Parathyroid adenoma (tissue), 2 donors: ENCODE data around the gene CAPN1.

Source experiments
- H2AFZ ChIP-seq: fragments of 300-600 bp; sonication (generic); one replicate; pipeline ENCODE4 v1.7.0; 2017; ENCODE audit warnings: antibody characterized with exemption, mild to moderate bottlenecking
- H3K27ac ChIP-seq: fragments of 300-600 bp; sonication (generic); one replicate; pipeline ENCODE4 v1.7.0; 2017
- H3K27me3 ChIP-seq: fragments of 300-600 bp; sonication (generic); one replicate; pipeline ENCODE4 v1.7.0; 2017; ENCODE audit warnings: low read length; ENCODE audit not compliant: control insufficient read depth, insufficient read depth
- H3K36me3 ChIP-seq: fragments of 300-600 bp; sonication (generic); one replicate; pipeline ENCODE4 v1.7.0; 2017; ENCODE audit warnings: low read length; ENCODE audit not compliant: control insufficient read depth, insufficient read depth
- H3K4me1 ChIP-seq: fragments of 300-600 bp; sonication (generic); one replicate; pipeline ENCODE4 v1.7.0; 2017; ENCODE audit warnings: control low read depth
- H3K4me2 ChIP-seq: fragments of 300-600 bp; sonication (generic); one replicate; pipeline ENCODE4 v1.7.0; 2017; ENCODE audit warnings: low read length
- H3K4me3 ChIP-seq: fragments of 300-600 bp; sonication (generic); one replicate; pipeline ENCODE4 v1.7.0; 2017; ENCODE audit warnings: low read depth, low read length
- H3K79me2 ChIP-seq: fragments of 300-600 bp; sonication (generic); one replicate; pipeline ENCODE4 v1.7.0; 2017; ENCODE audit warnings: control low read depth
- H3K9ac ChIP-seq: fragments of 300-600 bp; sonication (generic); one replicate; pipeline ENCODE4 v1.7.0; 2017; ENCODE audit warnings: mild to moderate bottlenecking
- H3K9me3 ChIP-seq: fragments of 300-600 bp; sonication (generic); one replicate; pipeline ENCODE4 v1.7.0; 2017; ENCODE audit warnings: low read length; ENCODE audit not compliant: control insufficient read depth
- TF ChIP-seq, protein P1 (sequence below): fragments of 300-600 bp; sonication (generic); IDR thresholded peaks from one replicate; pipeline ENCODE4 v1.7.0; 2017; ENCODE audit warnings: antibody characterized with exemption, mild to moderate bottlenecking
- donor health status: primary hyperparathyroidism.

The CAPN1 gene

DNA sequence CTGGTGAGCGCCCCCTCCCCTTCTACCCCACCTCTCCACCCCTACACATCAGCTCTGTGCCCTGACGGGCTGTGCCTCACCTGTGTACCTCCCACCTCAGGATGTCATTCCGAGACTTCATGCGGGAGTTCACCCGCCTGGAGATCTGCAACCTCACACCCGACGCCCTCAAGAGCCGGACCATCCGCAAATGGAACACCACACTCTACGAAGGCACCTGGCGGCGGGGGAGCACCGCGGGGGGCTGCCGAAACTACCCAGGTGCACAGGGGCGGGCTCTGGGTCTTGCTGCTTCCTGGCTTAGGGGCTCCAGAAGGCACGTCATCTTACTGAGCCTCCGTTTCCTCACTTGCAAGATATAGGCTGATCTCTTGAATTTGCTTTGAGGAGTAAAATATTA is 6.8 kb downstream of the CAPN1 start:
- Histone ChIP-seq H2AFZ (no peak overlapping the region), H3K27me3 (no peaks in the 10 kb centered on the region), H3K4me1 (peaks cover 6% of the 10 kb centered on the region), H3K4me3 (no peak overlapping the region), H3K9me3 (no peaks in the 10 kb centered on the region), H3K27ac (no peak overlapping the region), H3K9ac (no peak overlapping the region), H3K36me3 (no peaks in the 10 kb centered on the region), H3K79me2 (peaks cover 2% of the 10 kb centered on the region), H3K4me2 (no peak overlapping the region)
- TF ChIP-seq, protein P1, sequence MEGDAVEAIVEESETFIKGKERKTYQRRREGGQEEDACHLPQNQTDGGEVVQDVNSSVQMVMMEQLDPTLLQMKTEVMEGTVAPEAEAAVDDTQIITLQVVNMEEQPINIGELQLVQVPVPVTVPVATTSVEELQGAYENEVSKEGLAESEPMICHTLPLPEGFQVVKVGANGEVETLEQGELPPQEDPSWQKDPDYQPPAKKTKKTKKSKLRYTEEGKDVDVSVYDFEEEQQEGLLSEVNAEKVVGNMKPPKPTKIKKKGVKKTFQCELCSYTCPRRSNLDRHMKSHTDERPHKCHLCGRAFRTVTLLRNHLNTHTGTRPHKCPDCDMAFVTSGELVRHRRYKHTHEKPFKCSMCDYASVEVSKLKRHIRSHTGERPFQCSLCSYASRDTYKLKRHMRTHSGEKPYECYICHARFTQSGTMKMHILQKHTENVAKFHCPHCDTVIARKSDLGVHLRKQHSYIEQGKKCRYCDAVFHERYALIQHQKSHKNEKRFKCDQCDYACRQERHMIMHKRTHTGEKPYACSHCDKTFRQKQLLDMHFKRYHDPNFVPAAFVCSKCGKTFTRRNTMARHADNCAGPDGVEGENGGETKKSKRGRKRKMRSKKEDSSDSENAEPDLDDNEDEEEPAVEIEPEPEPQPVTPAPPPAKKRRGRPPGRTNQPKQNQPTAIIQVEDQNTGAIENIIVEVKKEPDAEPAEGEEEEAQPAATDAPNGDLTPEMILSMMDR = no peak

DNA sequence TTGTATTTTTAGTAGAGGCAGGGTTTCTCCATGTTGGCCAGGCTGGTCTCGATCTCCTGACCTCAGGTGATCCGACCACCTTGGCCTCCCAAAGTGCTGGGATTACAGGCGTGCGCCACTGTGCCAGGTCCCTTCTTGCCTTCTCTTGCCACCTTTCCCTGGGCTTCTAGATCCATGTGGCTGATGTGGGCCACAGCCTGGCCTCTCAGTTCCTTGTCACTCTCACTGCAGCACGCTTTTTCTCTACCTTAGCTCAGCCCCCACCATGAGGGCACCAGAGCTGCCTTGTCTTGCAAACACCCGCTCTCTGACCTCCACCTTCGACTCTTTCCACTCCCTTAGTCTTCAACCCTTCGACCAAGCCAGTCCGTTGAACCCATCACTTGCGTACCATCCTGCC is 7.5 kb downstream of the CAPN1 start:
- no peak overlapping the region for H3K9ac ChIP-seq
- no peak overlapping the region for H3K4me2 ChIP-seq
- TF ChIP-seq, protein P1 = no peak
- peaks cover 2% of the 10 kb centered on the region for H3K79me2 ChIP-seq
- peaks cover 5% of the 10 kb centered on the region for H3K4me1 ChIP-seq
- no peaks in the 10 kb centered on the region for H3K27me3 ChIP-seq
- no peaks in the 10 kb centered on the region for H3K36me3 ChIP-seq
- no peak overlapping the region for H2AFZ ChIP-seq
- H3K27ac ChIP-seq = no peak overlapping the region
- no peaks in the 10 kb centered on the region for H3K9me3 ChIP-seq
- H3K4me3 ChIP-seq = no peak overlapping the region

DNA sequence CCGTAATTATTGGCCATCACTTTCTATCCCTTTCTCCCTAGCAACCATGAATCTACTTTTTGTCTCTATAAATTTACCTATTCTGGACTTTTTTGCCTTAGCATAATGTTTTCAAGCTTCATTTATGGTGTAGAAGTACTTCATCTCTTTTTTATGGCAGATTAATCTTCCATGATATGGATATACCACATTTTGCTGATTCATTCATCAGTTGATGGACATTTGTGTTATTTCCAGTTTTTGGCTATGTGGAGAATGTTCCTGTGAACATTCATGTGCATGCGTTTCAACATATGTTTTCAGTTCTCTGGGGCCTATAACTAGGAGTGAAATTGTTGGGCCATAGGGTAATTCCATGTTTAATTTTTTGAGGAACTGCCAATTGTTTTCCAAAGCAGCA is 12.8 kb downstream of the CAPN1 start:
- H3K4me2 ChIP-seq = no peak overlapping the region

DNA sequence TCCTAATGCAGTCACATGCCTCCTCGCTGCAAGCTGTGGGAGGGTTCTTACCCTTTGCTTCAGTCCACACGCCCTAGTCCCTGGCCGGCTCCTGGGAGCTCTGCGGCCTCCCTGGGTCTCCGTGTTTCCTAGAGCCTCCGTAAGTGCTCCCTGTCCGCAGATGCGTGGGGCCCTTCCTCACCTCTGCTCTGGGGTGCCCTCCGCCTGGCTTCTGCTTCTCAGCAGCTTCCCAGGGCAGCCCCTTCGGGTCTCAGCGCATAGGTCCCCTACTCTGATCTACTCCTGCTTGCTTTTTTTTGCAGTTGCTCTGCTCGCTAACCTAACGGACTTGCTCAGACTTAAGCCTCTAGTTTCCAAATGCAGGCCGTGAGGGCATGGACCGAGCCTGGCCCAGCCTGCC is 22.4 kb downstream of the CAPN1 start:
- Histone ChIP-seq H3K4me2 (no peak overlapping the region), H2AFZ (no peak overlapping the region), H3K27me3 (no peaks in the 10 kb centered on the region), H3K27ac (no peak overlapping the region), H3K4me3 (no peak overlapping the region), H3K36me3 (no peaks in the 10 kb centered on the region), H3K9ac (no peak overlapping the region), H3K4me1 (no peaks in the 10 kb centered on the region), H3K79me2 (no peaks in the 10 kb centered on the region), H3K9me3 (no peaks in the 10 kb centered on the region)
- TF ChIP-seq, protein P1 = no peak

More for the DNA sequence above, 12.8 kb downstream of the CAPN1 start:
- no peaks in the 10 kb centered on the region for H3K27me3 ChIP-seq
- TF ChIP-seq, protein P1 = no peak
- no peak overlapping the region for H2AFZ ChIP-seq
- no peaks in the 10 kb centered on the region for H3K9me3 ChIP-seq
- H3K79me2 ChIP-seq = no peaks in the 10 kb centered on the region
- no peak overlapping the region for H3K4me3 ChIP-seq
- no peak overlapping the region for H3K9ac ChIP-seq
- no peaks in the 10 kb centered on the region for H3K36me3 ChIP-seq
- H3K4me1 ChIP-seq = no peaks in the 10 kb centered on the region
- no peak overlapping the region for H3K27ac ChIP-seq
